Panc1 (cell line): ENCODE results near the gene KCNG2.

ENCODE experiments used
- CTCF ChIP-seq: fragments of 450-650 bp; IDR thresholded peaks from 2 replicates; pipeline ENCODE4 v1.5.1; 2017; ENCODE audit warnings: mild to moderate bottlenecking
- TCF7L2 ChIP-seq: IDR thresholded peaks from 2 replicates; pipeline ENCODE4 v1.6.1; 2011; ENCODE audit warnings: mild to moderate bottlenecking, low read depth, low read length, inconsistent platforms

GRCh38 chr18:79851489-79851888 is 53.8 kb downstream of the KCNG2 start:
- TF ChIP-seq CTCF: no peak
- no peak for TF ChIP-seq TCF7L2
